HG02852 (cell line): Measurements from ENCODE around the gene ATXN7.

Source experiments
- ATAC-seq: cut with Tn5 transposase; IDR thresholded peaks from one replicate; pipeline ENCODE4 v1.9.1; 2021; ENCODE audit warnings: mild to moderate bottlenecking, moderate library complexity; ENCODE audit not compliant: unreplicated experiment

ATXN7 gene

GRCh38 chr3:63960048-63960711 lies 96.5 kb downstream of the ATXN7 start:
- ATAC-seq: no peak

GRCh38 chr3:63961891-63962290 lies 98.2 kb downstream of the ATXN7 start:
- ATAC-seq: peak; percentile 84

GRCh38 chr3:63963496-63963895 lies 99.8 kb downstream of the ATXN7 start:
- ATAC-seq: no peak

GRCh38 chr3:63964681-63965485 lies 101.2 kb downstream of the ATXN7 start:
- no peak for ATAC-seq

GRCh38 chr3:63966007-63966406 lies 102.3 kb downstream of the ATXN7 start:
- no peak for ATAC-seq

GRCh38 chr3:63966871-63967270 lies 103.2 kb downstream of the ATXN7 start:
- ATAC-seq: no peak

- ATAC-seq: peak; percentile 61
Measured at GRCh38 chr3:63967675-63968611, 104.3 kb downstream of the ATXN7 start.

GRCh38 chr3:63968612-63969350 lies 105.1 kb downstream of the ATXN7 start:
- ATAC-seq: peak; percentile 26

GRCh38 chr3:63969876-63970275 lies 106.2 kb downstream of the ATXN7 start:
- no peak for ATAC-seq

- no peak for ATAC-seq
Measured at GRCh38 chr3:63970631-63971475, 107.2 kb downstream of the ATXN7 start.

- ATAC-seq: no peak
Measured at GRCh38 chr3:63972196-63972595, 108.5 kb downstream of the ATXN7 start.

GRCh38 chr3:63972987-63973386 lies 109.3 kb downstream of the ATXN7 start:
- no peak for ATAC-seq

GRCh38 chr3:63973406-63973805 lies 109.7 kb downstream of the ATXN7 start:
- ATAC-seq: no peak

GRCh38 chr3:63974451-63974850 lies 110.8 kb downstream of the ATXN7 start:
- ATAC-seq: no peak

- no peak for ATAC-seq
Measured at GRCh38 chr3:63975723-63976122, 112.1 kb downstream of the ATXN7 start.

- no peak for ATAC-seq
Measured at GRCh38 chr3:63976161-63976871, 112.6 kb downstream of the ATXN7 start.

- no peak for ATAC-seq
Measured at GRCh38 chr3:63976872-63977200, 113.2 kb downstream of the ATXN7 start.

GRCh38 chr3:63977893-63978292 lies 114.2 kb downstream of the ATXN7 start:
- ATAC-seq: no peak
